HG03060 (cell line): ENCODE results near the gene STAT4.
A peak's percentile ranks its signal among the peaks of the same experiment; 100 is the strongest.

Experiments
- ATAC-seq: cut with Tn5 transposase; IDR thresholded peaks from one replicate; pipeline ENCODE4 v1.9.1; 2021; ENCODE audit warnings: low read depth, moderate number of reproducible peaks; ENCODE audit not compliant: unreplicated experiment

The STAT4 gene

DNA sequence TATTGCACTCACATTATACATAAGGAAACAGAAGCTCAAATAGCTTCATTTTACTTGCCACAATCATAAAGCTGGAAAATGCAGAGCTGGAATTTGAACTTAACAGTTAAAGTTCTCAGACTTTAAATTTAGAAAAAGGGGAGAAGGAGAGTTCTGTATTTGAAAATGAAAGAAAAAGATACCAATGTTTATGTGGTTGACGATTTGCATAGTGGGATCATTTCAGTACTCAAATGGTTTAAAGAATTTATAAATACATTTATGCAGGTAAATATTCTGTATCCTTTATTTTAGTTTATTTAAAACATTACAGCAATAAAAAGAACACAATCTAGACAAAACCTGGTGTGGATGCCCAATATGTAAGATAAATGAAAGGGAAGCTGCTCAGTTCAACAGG, 25.5 kb upstream of the STAT4 start:
- ATAC-seq, result no peak

DNA sequence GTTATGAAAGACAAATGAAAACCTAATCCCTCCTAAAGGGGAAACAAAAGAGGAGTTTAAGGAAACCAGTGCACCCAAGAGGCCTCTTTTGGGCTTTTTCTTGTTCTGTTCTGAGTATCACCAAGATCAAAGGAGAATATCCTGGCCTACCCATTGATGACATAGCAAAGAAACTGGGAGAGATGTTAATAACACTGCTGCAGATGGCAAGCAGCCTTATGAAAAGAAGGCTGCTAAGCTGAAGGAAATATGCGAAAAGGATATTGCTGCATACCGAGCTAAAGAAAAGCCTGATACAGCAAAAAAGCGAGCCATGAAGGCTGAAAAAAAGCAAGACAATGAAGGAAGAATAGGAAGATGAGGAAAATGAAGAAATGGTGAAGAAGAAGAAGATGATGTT, 23.6 kb upstream of the STAT4 start:
- ATAC-seq, result no peak

DNA sequence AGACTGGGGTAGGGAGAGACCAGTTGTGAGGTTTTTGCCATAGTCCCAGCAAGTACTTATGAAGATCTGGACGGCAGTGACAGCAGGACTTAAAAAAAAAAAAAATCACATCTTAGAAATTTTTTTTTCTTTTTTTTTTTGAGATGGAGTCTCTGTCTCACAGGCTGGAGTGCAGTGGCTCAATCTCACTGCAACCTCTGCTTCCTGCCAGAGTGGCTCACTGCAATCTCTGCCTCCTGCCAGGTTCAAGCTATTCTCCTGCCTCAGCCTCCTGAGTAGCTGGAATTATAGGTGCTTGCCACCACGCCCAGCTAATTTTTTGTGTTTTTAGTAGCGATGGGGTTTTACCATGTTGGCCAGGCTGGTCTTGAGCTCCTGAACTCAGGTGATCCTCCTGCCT, 22.4 kb upstream of the STAT4 start:
- no peak for ATAC-seq

GRCh38 chr2:191171708-191172355, 21.0 kb upstream of the STAT4 start:
- ATAC-seq, result no peak

DNA sequence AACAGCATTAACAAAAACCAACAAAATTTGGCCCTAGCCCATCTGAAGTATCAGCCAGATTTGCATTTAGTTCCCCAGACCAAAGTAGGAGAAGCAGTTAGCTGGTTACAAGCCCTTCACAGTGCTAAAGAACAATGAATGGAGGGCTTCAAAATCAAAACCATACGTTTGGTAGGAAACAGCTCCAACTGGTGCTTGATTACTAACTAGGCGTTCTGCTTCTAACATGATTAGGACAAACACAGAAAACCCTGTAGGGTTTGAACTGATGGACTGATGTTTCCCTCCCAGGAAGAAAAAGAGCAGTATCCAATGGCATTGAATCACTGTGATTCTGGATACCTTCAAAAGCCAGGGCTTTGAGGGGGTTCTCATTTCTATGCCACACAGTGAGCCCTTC, 20.5 kb upstream of the STAT4 start:
- no peak for ATAC-seq

DNA sequence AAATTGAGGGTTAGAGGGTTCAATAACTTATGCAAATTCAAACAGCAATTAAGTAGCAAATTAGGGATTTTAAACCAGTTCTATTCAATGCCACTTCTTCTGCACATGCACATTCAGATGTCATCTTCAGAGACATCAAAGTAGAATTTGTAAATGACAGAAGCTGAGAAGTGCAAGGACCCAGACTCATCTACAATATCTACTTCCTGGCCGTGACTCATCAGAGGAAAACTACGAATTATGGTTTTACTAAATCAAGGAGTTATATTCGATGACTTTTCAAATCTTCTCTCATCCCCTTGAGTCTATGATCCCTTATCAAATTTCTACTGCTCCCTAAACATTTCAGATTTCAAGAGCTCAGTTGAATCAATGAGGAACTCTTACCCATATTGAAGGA, 20.0 kb upstream of the STAT4 start:
- ATAC-seq, result no peak

DNA sequence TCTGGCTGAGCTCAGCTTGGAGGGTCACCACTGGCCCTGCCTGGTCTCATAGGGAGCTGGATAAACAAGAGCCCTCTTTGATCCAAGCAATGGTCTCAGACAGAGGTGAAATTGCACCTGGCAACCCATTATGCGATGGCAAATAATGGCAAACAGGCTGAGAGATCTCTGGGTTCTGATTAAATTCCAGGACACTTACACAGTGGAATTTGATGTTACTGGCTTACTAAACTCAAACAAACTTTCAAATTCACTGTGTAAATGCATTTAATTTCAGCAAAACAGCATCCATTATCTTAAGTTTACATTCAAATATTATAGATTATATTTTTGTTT, 19.5 kb upstream of the STAT4 start:
- no peak for ATAC-seq

DNA sequence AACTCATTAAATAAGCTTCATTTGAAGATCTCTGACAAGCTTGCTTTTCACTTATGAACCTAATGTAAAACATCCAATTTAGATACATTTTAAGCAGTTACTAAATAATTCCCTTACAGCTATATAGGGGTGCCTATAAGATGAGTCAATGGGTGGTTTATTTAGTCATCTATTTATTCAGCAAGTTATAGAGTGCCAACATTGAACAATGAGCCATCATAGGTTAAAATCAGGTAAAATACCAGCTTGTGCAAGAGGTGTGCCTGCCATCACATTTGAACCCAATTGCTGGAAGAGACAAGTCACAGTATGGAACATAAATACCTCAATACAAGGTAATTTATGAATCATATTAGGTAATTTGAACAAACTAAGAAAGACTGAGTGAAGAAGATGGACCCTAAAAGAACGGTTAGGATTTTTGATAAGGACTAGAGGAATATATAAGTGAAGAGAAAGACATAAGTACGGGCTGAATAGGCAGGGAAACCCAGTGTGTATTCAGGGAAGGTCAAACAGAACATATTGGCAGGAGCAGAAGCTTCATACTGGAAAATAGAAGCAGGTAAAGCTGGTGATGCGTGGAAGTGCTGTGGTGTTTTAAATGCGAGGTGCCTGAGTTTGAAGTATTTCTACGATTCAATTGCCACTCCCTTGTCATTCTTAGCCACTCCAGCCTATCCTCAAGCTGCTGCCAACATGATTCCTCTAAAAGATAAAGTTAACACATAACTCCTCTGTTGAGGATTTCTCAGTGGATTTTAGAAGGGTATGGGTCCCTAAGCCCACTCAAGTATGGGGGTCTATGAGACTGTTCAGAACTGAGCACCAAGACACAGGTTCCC, 18.9 kb upstream of the STAT4 start:
- no peak for ATAC-seq

DNA sequence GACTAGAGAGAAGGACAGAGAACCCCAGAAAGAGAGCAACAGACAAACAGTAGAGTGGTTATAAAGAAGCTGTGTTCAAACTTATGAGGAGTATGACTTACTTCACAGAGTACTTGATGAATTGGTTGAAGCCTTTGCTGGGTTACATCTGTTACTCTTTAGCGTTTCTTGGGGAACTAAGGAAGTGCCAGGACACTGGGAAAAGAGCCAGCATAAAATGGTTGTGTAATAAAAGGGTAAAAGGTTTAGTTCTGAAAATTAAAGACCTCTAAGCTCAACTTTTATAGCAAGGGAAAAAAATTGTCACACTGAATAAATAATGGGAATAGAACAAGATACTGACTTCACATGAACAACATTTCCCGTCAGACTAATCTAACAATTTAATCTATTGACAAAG, 17.0 kb upstream of the STAT4 start:
- no peak for ATAC-seq

DNA sequence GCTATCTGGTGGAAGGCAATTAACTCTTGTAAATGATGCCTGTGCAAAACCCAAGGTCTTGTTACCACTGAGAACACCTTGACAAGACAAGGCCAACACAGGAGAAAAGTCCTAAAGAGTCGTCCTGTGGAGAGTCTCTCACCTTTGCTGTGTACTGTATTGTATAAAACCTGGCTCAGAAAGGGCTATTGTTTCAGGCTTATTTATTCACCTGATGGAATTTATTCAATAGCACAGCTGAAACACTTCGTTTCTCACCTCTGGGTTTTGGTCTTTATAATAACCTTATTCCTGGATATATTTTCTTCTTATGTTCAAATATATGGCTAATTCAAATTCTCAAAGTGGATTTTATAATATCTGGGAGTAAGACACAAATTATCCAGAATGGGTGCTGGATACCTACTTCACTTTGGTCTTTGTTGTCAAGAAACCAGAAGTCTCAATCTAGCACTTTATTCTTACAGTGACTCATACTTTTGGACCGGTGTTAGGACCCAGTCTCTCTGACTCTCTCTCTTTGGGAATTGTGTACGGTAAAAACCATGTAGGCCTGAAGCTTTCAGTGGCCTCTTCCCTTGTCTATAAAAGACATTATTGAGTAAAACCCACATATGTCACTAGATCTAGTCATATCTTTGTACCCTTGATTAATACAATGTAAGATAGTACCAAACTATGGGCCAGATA, 16.1 kb upstream of the STAT4 start:
- no peak for ATAC-seq

GRCh38 chr2:191166111-191166755, 15.4 kb upstream of the STAT4 start:
- ATAC-seq, result no peak

- ATAC-seq, result no peak
Observed at GRCh38 chr2:191165176-191165643, 14.4 kb upstream of the STAT4 start.

- no peak for ATAC-seq
Observed at GRCh38 chr2:191158747-191159146, 8.0 kb upstream of the STAT4 start.

- ATAC-seq, result no peak
Observed at GRCh38 chr2:191158193-191158592, 7.4 kb upstream of the STAT4 start.

- ATAC-seq, result no peak
Observed at GRCh38 chr2:191155608-191156071, 4.8 kb upstream of the STAT4 start.

GRCh38 chr2:191153716-191154115, 2.9 kb upstream of the STAT4 start:
- ATAC-seq, result no peak

DNA sequence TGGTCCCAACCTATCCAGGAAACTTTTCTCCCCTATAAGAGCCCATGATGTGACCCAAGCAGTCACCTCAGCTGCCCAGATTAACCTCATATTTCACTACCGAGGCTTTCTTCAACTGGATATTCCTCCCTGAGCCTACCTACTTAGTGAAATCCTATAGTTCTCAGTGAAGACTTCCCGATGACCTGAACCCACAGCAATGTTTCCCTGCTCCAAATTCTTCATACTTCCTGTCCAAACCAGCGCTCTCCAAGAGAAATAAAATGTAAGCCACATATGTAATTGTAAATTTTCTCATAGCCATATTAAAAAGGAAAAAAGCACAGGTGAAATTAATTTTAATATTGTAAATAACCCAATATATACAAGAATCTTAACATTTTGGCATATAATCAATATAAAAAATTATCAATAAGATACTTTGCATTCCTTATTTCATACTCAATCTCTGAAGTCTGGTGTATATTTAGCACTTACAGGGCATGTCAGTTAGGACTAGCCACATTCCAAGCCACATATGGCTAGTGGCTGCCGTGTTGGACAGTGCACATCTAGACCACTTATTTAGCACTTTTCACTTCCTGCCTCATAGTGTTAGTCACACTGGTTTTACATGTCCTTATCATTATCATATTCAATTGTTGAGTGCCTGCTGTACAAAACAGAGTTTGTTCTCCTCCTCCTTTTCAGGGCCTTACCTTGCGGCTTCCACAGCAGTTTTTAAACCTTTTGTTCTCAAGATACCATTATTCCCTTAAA, 1.9 kb upstream of the STAT4 start:
- ATAC-seq, result no peak

- ATAC-seq, result no peak
Observed at GRCh38 chr2:191151331-191151730, 537 bp upstream of the STAT4 start.

- peak; percentile 15 for ATAC-seq
Observed at GRCh38 chr2:191150230-191150599, 579 bp downstream of the STAT4 start.

- no peak for ATAC-seq
Observed at GRCh38 chr2:191149391-191149790, 1.4 kb downstream of the STAT4 start.
